Smooth muscle cell (in vitro differentiated cells): ENCODE measurements around the gene DGCR2. TPM values are rescaled to one million over a fixed set of nuclear protein-coding genes. Genes with fewer than 3 reads are reported as not detected.

Experiments used
- DNase-seq: peaks from one replicate; lab custom pipeline; 2025; ENCODE audit not compliant: unreplicated experiment; lab: John Stamatoyannopoulos, UW
- H2AFZ ChIP-seq: fragments of 200-600 bp; sonication (generic); 2 replicates; pipeline ENCODE4 v1.6.0; 2016; ENCODE audit warnings: antibody characterized with exemption, low read depth, mild to moderate bottlenecking
- H3F3A ChIP-seq: fragments of 200-600 bp; sonication (generic); 2 replicates; pipeline ENCODE4 v1.6.0; 2017; ENCODE audit warnings: antibody characterized with exemption, low read depth
- H3K27ac ChIP-seq: fragments of 200-600 bp; sonication (generic); 2 replicates; pipeline ENCODE4 v1.5.1; 2016; ENCODE audit warnings: low read depth, mild to moderate bottlenecking
- H3K27me3 ChIP-seq: fragments of 200-600 bp; sonication (generic); 2 replicates; pipeline ENCODE4 v1.6.1; 2016; ENCODE audit warnings: low read depth, mild to moderate bottlenecking
- H3K36me3 ChIP-seq: fragments of 200-600 bp; sonication (generic); 2 replicates; pipeline ENCODE4 v1.5.1; 2016; ENCODE audit warnings: low read depth
- H3K4me1 ChIP-seq: fragments of 200-600 bp; sonication (generic); 2 replicates; pipeline ENCODE4 v1.5.1; 2016; ENCODE audit warnings: low read depth
- H3K4me2 ChIP-seq: fragments of 200-600 bp; sonication (generic); 2 replicates; pipeline ENCODE4 v1.6.0; 2016; ENCODE audit warnings: mild to moderate bottlenecking
- H3K4me3 ChIP-seq: fragments of 200-600 bp; sonication (generic); 2 replicates; pipeline ENCODE4 v1.5.1; 2016; ENCODE audit warnings: mild to moderate bottlenecking
- H3K79me2 ChIP-seq: fragments of 200-600 bp; sonication (generic); 2 replicates; pipeline ENCODE4 v1.6.0; 2016; ENCODE audit warnings: low read depth, mild to moderate bottlenecking
- H3K9ac ChIP-seq: fragments of 200-600 bp; sonication (generic); 2 replicates; pipeline ENCODE4 v1.6.0; 2016; ENCODE audit warnings: low read depth
- H3K9me3 ChIP-seq: fragments of 200-600 bp; sonication (generic); replicated peaks from 2 replicates; pipeline ENCODE4 v1.5.1; 2016; ENCODE audit warnings: low read depth
- H4K20me1 ChIP-seq: fragments of 200-600 bp; sonication (generic); 2 replicates; pipeline ENCODE4 v1.6.0; 2016; ENCODE audit warnings: low read depth
- WGBS: methylation state at CpG from one replicate; pipeline ENCODE4 v1.1.7; 2016; ENCODE audit warnings: low lambda C conversion rate; 5-methylcytosine and 5-hydroxymethylcytosine counted together
- polyA plus RNA-seq: library from polyadenylated mRNA; unstranded; fragments of >200 nt; fragmentation: Nextera tagmentation; extraction: Ambion mirVana; gene quantifications from 2 replicates; pipeline ENCODE4 v1.2.1, GENCODE V29; 2016
- total RNA-seq: library from RNA; depleted of rRNA; stranded (reverse); fragments of >200 nt; gene quantifications from 2 replicates; pipeline ENCODE4 v1.2.3, GENCODE V29; 2014
- TF ChIP-seq, protein P1 (sequence below): fragments of 200-600 bp; sonication (generic); IDR thresholded peaks from 2 replicates; pipeline ENCODE4 v1.5.1; 2017; ENCODE audit warnings: borderline replicate concordance, mild to moderate bottlenecking, antibody characterized with exemption; ENCODE audit not compliant: insufficient read depth, poor library complexity, severe bottlenecking

Gene DGCR2
- total and polyA plus RNA-seq, 2 experiments from 2014 or later: 46.7 to 53.2 TPM

DNA sequence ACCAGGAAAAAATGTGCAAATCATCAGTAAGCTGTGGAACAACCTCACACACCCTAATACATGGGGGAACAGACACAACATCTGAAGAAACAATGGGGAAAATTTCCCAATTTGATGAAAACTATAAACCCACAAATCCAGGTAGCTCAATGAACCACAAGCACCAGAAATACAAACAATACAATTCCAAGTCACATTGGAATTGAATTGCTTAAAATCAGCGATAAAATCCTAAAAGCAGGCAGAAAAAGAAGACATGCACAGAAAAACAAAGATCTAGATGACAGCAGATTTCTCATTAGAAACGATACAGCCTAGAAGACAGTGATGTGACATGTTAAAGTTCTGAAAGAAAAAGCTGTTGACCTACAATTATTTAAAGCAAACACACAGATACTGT, 32.0 kb downstream of the DGCR2 start:
- peaks cover 5% of the 10 kb centered on the region for H3K4me1 ChIP-seq
- peaks cover 5% of the 10 kb centered on the region for H3F3A ChIP-seq
- DNase-seq: no peak
- no peak overlapping the region for H3K27ac ChIP-seq
- no peak overlapping the region for H3K4me2 ChIP-seq
- no peaks in the 10 kb centered on the region for H3K9me3 ChIP-seq
- no peak overlapping the region for H3K9ac ChIP-seq
- no peak overlapping the region for H3K4me3 ChIP-seq
- no peaks in the 10 kb centered on the region for H3K27me3 ChIP-seq
- H3K79me2 ChIP-seq: peaks cover 17% of the 10 kb centered on the region
- no peaks in the 10 kb centered on the region for H3K36me3 ChIP-seq
- TF ChIP-seq, protein P1, sequence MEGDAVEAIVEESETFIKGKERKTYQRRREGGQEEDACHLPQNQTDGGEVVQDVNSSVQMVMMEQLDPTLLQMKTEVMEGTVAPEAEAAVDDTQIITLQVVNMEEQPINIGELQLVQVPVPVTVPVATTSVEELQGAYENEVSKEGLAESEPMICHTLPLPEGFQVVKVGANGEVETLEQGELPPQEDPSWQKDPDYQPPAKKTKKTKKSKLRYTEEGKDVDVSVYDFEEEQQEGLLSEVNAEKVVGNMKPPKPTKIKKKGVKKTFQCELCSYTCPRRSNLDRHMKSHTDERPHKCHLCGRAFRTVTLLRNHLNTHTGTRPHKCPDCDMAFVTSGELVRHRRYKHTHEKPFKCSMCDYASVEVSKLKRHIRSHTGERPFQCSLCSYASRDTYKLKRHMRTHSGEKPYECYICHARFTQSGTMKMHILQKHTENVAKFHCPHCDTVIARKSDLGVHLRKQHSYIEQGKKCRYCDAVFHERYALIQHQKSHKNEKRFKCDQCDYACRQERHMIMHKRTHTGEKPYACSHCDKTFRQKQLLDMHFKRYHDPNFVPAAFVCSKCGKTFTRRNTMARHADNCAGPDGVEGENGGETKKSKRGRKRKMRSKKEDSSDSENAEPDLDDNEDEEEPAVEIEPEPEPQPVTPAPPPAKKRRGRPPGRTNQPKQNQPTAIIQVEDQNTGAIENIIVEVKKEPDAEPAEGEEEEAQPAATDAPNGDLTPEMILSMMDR: no peak
- WGBS: 97% methylated on average over 2 of the region's 2 CpGs
- H2AFZ ChIP-seq: no peak overlapping the region
- peaks cover 80% of the 10 kb centered on the region for H4K20me1 ChIP-seq

GRCh38 chr22:19088866-19089595, 33.2 kb downstream of the DGCR2 start:
- Histone ChIP-seq H3K27ac (no peak overlapping the region), H2AFZ (no peak overlapping the region), H3K4me2 (no peak overlapping the region), H3K4me3 (no peak overlapping the region), H3K4me1 (peaks cover 5% of the 10 kb centered on the region), H3K9ac (no peak overlapping the region), H4K20me1 (peaks cover 71% of the 10 kb centered on the region), H3K9me3 (no peaks in the 10 kb centered on the region), H3F3A (peaks cover 5% of the 10 kb centered on the region), H3K79me2 (peaks cover 7% of the 10 kb centered on the region), H3K36me3 (no peaks in the 10 kb centered on the region), H3K27me3 (no peaks in the 10 kb centered on the region)
- TF ChIP-seq, protein P1: no peak
- WGBS: 98% methylated on average over 14 of the region's 14 CpGs
- no peak for DNase-seq

GRCh38 chr22:19086896-19087295, 35.3 kb downstream of the DGCR2 start:
- H3K4me1 ChIP-seq: peaks cover 5% of the 10 kb centered on the region
- H3K79me2 ChIP-seq: no peaks in the 10 kb centered on the region
- no peak overlapping the region for H3K4me3 ChIP-seq
- no peaks in the 10 kb centered on the region for H3K36me3 ChIP-seq
- H4K20me1 ChIP-seq: peaks cover 64% of the 10 kb centered on the region
- H3K27me3 ChIP-seq: no peaks in the 10 kb centered on the region
- 56% methylated on average over 3 of the region's 3 CpGs for WGBS
- H2AFZ ChIP-seq: no peak overlapping the region
- H3F3A ChIP-seq: peaks cover 5% of the 10 kb centered on the region
- TF ChIP-seq, protein P1: no peak
- DNase-seq: no peak
- H3K27ac ChIP-seq: peak overlapping the region; percentile 82
- no peaks in the 10 kb centered on the region for H3K9me3 ChIP-seq
- H3K4me2 ChIP-seq: peak overlapping the region; percentile 72
- H3K9ac ChIP-seq: no peak overlapping the region

DNA sequence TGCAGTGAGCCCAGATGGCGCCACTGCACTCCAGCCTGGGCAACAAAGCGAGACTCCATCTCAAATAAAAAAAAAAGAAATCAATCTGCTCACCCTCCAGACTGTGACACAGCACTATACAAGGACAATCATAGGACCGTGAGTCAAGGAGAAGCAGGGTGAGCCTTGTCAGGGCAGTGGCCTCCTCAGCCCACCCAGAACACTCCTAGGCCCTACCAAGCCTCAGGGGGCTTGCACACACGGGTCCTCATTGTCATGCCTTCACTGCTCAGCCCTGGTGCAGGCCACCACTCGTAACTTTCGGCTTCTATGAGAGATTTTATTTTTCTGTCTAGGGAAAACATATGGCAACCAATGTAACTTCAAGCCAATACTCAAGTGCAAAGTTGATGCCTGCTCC, 35.8 kb downstream of the DGCR2 start:
- no peak overlapping the region for H3K4me3 ChIP-seq
- no peak for DNase-seq
- H3K9me3 ChIP-seq: no peaks in the 10 kb centered on the region
- H3K36me3 ChIP-seq: no peaks in the 10 kb centered on the region
- TF ChIP-seq, protein P1: no peak
- H2AFZ ChIP-seq: no peak overlapping the region
- H4K20me1 ChIP-seq: peaks cover 63% of the 10 kb centered on the region
- no peaks in the 10 kb centered on the region for H3K79me2 ChIP-seq
- WGBS: 93% methylated on average over 6 of the region's 6 CpGs
- peak overlapping the region; percentile 72 for H3K4me2 ChIP-seq
- peak overlapping the region; percentile 22 for H3K9ac ChIP-seq
- H3K27ac ChIP-seq: peak overlapping the region; percentile 82
- peaks cover 5% of the 10 kb centered on the region for H3F3A ChIP-seq
- H3K4me1 ChIP-seq: peaks cover 5% of the 10 kb centered on the region
- no peaks in the 10 kb centered on the region for H3K27me3 ChIP-seq
